ENCODE data around the gene CER1.

CER1 gene

DNA sequence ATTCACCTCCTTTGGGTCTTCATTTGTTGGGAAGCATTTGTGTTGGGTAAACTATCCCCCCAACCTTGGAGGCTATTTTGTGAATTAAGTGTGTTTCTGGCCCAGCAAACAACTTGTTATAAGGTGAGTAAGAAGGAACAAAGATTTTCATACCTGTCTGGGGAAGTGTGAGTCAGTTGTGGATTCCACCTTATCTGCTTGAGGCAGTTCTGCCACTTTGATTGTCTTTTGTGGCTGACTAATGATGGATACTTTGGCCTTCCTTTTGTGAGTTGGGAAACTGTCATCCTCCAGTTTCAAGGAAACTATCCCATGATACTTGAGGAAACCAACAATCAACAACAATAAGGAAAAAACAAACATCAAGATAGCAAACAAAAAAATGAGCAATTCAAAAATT, 24.6 kb upstream of the CER1 start:
- no peak overlapping the region for H3K4me3 ChIP-seq (ENCODE audit: low read length)
- H3K36me3 ChIP-seq (ENCODE audit: insufficient read depth, low read length): peaks cover 15% of the 10 kb centered on the region
- H3K4me1 ChIP-seq (ENCODE audit: insufficient read depth, low read length): no peaks in the 10 kb centered on the region
- H2AFZ ChIP-seq (ENCODE audit: low read depth, low read length): no peak overlapping the region
- no peaks in the 10 kb centered on the region for H3K9me3 ChIP-seq (ENCODE audit: low read length)
- no peaks in the 10 kb centered on the region for H3K27me3 ChIP-seq (ENCODE audit: insufficient read depth, low read length)

DNA sequence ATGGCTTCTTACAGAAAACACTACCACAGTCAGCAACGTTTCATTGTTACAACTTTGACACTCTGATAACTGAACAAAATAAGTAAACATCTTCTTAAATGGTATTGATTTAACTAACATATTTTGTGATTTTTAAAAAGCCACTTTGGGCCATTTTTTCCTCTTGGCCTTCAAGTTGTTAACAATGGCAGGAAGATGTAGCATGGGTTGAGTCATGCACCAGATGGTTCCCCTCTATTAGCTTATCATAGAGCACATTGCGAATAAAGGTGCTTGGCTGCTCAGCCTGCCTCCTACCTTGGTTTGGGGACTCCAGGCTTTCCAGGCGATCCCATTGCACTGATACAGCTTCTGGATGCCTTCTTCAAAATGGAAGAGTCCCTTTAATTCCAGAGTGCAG, 24.1 kb upstream of the CER1 start:
- no peak overlapping the region for H2AFZ ChIP-seq (ENCODE audit: low read depth, low read length)
- H3K36me3 ChIP-seq (ENCODE audit: insufficient read depth, low read length): peaks cover 15% of the 10 kb centered on the region
- no peaks in the 10 kb centered on the region for H3K4me1 ChIP-seq (ENCODE audit: insufficient read depth, low read length)
- no peaks in the 10 kb centered on the region for H3K9me3 ChIP-seq (ENCODE audit: low read length)
- no peaks in the 10 kb centered on the region for H3K27me3 ChIP-seq (ENCODE audit: insufficient read depth, low read length)
- H3K4me3 ChIP-seq (ENCODE audit: low read length): no peak overlapping the region

DNA sequence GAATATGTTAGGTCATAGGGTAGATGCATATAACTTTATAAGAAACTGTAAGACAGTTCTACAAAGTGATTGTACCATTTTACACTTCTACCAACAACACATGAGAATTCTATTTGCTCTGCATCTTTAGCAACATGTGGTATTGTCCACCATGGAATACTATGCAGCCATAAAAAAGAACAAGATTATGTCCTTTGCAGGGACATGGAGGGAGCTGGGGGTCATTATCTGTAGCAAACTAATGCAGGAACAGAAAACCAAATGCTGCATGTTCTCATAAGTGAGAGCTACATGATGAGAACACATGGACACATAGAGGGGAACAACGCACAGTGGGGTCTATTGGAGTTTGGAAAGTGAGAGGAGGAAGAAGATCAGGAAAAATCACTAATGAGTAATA, 22.2 kb upstream of the CER1 start:
- no peak overlapping the region for H3K4me3 ChIP-seq (ENCODE audit: low read length)
- no peak overlapping the region for H2AFZ ChIP-seq (ENCODE audit: low read depth, low read length)
- H3K4me1 ChIP-seq (ENCODE audit: insufficient read depth, low read length): no peaks in the 10 kb centered on the region
- H3K9me3 ChIP-seq (ENCODE audit: low read length): no peaks in the 10 kb centered on the region
- no peaks in the 10 kb centered on the region for H3K27me3 ChIP-seq (ENCODE audit: insufficient read depth, low read length)
- H3K36me3 ChIP-seq (ENCODE audit: insufficient read depth, low read length): peaks cover 15% of the 10 kb centered on the region

DNA sequence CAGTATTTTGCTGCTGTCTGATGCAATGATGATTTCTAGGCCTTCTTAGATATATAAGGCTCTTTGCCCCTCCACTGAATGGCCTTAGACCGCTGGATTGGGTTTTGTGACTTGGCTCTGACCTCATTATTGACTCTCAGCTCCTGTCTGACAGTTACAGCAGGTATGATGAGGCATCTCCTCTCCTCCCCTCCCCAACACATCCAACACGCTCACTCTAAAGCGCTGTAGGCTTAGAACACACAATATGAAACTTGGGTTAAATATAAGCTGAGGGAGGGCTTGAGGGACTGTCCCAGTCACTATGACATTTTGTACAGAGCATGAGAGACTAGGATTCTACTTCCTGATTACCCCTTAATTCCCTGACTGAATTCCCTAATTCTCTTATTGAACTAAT, 18.8 kb upstream of the CER1 start:
- H3K9me3 ChIP-seq (ENCODE audit: low read length): no peaks in the 10 kb centered on the region
- no peak overlapping the region for H3K4me3 ChIP-seq (ENCODE audit: low read length)
- H3K4me1 ChIP-seq (ENCODE audit: insufficient read depth, low read length): no peaks in the 10 kb centered on the region
- no peaks in the 10 kb centered on the region for H3K27me3 ChIP-seq (ENCODE audit: insufficient read depth, low read length)
- H3K36me3 ChIP-seq (ENCODE audit: insufficient read depth, low read length): peaks cover 5% of the 10 kb centered on the region
- H2AFZ ChIP-seq (ENCODE audit: low read depth, low read length): no peak overlapping the region

DNA sequence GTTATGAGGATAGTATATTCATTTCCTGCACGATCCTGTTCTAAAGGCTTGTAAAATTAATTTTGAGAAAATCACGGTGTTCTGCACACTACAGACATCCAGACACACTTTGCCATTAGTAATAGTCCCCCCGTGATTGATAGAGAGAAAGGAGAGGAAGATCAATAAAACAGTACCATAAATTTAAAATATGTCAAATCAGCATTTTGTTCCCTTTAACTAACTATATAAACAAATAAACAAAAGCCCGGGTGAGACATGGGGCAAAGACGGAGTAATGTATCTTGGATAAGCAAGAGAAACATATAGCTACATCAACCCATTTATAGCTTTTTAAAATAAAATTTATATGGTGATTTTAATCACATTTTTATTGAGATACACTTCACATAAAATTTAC, 10.6 kb upstream of the CER1 start:
- no peak overlapping the region for H2AFZ ChIP-seq (ENCODE audit: low read depth, low read length)

DNA sequence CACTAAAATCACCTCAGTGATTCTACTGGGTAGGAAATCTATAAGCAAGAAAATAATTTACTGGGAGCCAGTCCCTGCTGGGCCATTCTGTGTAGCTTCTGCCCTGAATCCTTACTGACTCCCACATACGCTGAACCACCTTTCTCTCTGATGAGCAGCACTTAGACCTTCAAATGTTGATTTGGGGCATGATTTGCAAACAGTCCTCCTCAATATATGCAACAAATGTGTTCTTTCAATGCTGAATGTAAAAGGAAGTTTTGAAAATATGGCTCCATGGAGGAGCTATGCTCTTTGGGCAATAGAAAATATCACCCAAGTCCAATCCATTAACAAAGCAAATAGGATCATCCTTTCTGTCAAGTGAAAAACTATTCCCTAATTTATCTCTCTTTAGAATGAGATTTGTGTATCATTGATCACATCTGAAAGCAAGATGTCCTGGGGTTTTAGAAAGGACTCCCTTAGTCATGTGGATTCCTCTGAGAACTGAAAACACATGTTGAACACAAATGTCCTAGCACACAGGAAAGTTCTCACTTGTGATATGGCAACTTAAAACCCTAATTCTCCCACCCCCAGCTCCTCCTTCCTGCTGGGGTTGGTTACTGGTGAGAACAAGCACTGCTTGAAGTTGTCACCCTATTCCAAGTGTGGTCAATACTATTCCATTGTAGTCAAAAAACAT, 8.9 kb upstream of the CER1 start:
- Histone ChIP-seq H2AFZ (ENCODE audit: low read depth, low read length) (no peak overlapping the region), H3K27me3 (ENCODE audit: insufficient read depth, low read length) (no peaks in the 10 kb centered on the region), H3K36me3 (ENCODE audit: insufficient read depth, low read length) (no peaks in the 10 kb centered on the region), H3K4me3 (ENCODE audit: low read length) (no peak overlapping the region), H3K4me1 (ENCODE audit: insufficient read depth, low read length) (no peaks in the 10 kb centered on the region), H3K9me3 (ENCODE audit: low read length) (no peaks in the 10 kb centered on the region)

More for the DNA sequence above, 10.6 kb upstream of the CER1 start:
- Histone ChIP-seq H3K4me1 (ENCODE audit: insufficient read depth, low read length) (no peaks in the 10 kb centered on the region), H3K27me3 (ENCODE audit: insufficient read depth, low read length) (no peaks in the 10 kb centered on the region), H3K4me3 (ENCODE audit: low read length) (no peak overlapping the region), H3K9me3 (ENCODE audit: low read length) (no peaks in the 10 kb centered on the region), H3K36me3 (ENCODE audit: insufficient read depth, low read length) (no peaks in the 10 kb centered on the region)

DNA sequence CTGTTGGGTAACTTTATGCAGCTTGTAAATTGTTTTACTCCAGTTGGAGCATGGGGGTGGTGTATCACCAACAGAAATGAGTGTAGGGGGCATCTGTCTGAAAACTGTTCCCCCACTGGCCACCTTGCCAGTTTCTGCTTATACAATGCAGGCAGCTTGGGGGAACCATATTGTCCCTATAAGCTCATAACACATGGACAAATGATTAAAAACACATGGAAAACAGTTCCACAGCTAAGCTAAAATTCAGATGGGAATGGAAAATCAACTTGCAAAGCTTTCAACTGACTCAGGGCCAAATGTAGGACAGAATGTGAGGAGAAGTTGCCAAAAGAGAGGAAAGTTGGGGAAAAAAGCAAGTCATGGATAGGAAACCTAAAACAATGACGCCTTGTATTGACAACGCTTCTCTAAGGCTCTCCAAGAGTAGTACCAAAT, 7.9 kb upstream of the CER1 start:
- H3K36me3 ChIP-seq (ENCODE audit: insufficient read depth, low read length): no peaks in the 10 kb centered on the region
- no peaks in the 10 kb centered on the region for H3K9me3 ChIP-seq (ENCODE audit: low read length)
- no peak overlapping the region for H3K4me3 ChIP-seq (ENCODE audit: low read length)

DNA sequence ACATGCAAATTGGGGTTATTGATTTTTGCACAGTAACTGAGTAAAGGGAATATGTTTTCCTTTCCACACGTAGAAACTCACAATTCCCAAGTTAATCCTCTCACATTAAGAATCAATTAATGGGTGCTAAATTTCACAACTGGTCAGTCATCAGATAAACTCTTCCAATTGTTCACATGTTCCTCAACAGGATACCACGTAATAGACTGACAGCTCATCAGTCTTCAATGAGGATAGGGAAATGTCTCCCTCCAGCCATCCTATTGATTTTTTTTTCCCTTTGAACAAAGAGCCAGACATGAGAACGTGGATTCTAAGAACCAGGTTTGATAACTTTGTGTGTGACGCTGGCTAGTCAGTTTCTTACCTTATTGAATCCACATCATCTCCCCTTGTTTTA, 768 bp upstream of the CER1 start:
- no peaks in the 10 kb centered on the region for H3K36me3 ChIP-seq (ENCODE audit: insufficient read depth, low read length)
- no peaks in the 10 kb centered on the region for H3K4me1 ChIP-seq (ENCODE audit: insufficient read depth, low read length)
- H3K27me3 ChIP-seq (ENCODE audit: insufficient read depth, low read length): no peaks in the 10 kb centered on the region
- no peak overlapping the region for H2AFZ ChIP-seq (ENCODE audit: low read depth, low read length)
- no peak overlapping the region for H3K4me3 ChIP-seq (ENCODE audit: low read length)
- no peaks in the 10 kb centered on the region for H3K9me3 ChIP-seq (ENCODE audit: low read length)

More for the DNA sequence above, 7.9 kb upstream of the CER1 start:
- Histone ChIP-seq H3K4me1 (ENCODE audit: insufficient read depth, low read length) (no peaks in the 10 kb centered on the region), H2AFZ (ENCODE audit: low read depth, low read length) (no peak overlapping the region), H3K27me3 (ENCODE audit: insufficient read depth, low read length) (no peaks in the 10 kb centered on the region)

DNA sequence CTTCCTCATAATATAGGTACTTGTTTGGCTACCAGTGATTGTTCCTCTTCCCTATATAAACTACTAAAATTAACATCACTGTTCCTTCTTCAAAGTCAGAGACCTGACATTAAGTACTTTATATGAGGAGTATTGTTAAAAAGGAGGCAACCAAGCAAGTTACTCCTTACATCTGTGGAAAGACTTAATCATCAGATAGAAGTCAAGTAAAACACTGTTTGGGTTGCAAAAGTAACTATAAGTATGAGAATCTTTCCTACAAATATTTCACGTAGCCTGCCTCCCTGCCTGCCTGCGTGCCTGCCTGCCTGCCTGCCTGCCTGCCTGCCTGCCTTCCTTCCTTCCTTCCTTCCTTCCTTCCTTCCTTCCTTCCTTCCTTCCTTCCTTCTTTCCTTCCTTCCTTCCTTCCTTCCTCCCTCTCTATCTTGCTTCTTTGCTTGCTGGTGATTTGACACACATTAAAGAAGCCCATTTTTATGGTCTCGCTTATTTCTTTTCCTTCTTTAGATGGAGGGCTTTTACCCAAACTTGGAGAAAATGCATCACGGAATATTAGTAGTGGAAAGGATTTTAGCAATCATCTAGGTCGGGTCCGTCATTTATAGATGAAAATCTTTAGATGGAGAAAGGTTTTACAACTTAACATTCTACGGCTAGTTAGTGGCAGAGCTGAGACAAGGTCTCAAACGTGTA, 3.2 kb downstream of the CER1 start:
- Histone ChIP-seq H3K4me3 (ENCODE audit: low read length) (no peak overlapping the region), H3K9me3 (ENCODE audit: low read length) (no peaks in the 10 kb centered on the region), H3K4me1 (ENCODE audit: insufficient read depth, low read length) (no peaks in the 10 kb centered on the region), H2AFZ (ENCODE audit: low read depth, low read length) (no peak overlapping the region), H3K27me3 (ENCODE audit: insufficient read depth, low read length) (no peaks in the 10 kb centered on the region), H3K36me3 (ENCODE audit: insufficient read depth, low read length) (no peaks in the 10 kb centered on the region)

DNA sequence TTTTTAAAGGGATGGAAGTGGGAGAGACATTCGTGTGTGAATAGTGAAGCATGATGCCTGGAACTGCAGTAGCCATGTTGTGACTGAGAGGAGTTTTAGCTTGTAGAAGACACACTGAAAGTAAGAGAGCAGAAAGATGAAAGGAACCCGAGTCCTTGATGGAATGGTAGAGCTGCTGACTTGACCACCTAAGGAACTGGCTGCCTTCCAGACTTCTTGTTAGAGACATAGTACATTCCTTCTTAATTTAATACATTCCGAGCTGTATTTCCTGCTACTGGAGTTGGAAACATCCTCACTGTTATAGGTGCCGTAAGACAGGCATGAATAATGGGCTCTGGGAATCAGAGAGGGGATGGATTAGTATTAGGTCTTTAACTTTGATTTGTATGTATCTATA, 7.4 kb downstream of the CER1 start:
- H3K36me3 ChIP-seq (ENCODE audit: insufficient read depth, low read length): no peaks in the 10 kb centered on the region
- no peak overlapping the region for H3K4me3 ChIP-seq (ENCODE audit: low read length)
- no peak overlapping the region for H2AFZ ChIP-seq (ENCODE audit: low read depth, low read length)
- H3K4me1 ChIP-seq (ENCODE audit: insufficient read depth, low read length): no peaks in the 10 kb centered on the region
- no peaks in the 10 kb centered on the region for H3K9me3 ChIP-seq (ENCODE audit: low read length)
- H3K27me3 ChIP-seq (ENCODE audit: insufficient read depth, low read length): no peaks in the 10 kb centered on the region

DNA sequence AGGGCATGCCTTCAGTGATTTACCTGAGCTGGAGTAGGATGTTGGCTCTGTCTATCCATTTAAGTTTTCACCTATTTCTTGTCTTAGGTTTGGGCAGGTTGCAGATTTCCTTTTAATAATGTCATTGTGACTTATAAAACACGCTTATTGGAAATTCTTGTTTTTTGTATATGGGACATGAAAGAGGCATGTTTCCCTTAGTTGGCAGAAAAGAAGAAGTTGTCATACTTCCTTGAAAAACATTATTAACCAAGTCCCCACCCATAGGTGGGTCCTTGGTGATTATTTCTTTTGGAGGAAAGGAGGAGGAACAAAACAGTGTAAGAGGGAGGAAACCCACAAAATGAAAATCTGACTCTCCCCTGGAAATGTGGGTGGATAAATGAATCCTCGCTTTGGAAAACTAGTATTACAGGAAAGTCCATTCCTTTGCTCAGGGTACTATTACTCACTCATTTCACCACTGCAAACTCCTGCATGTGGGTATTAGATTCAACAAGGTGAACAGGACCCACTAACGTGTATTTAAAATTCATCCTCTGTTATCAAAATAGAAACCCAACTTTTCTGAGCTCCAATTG, 9.3 kb downstream of the CER1 start:
- no peaks in the 10 kb centered on the region for H3K27me3 ChIP-seq (ENCODE audit: insufficient read depth, low read length)
- no peak overlapping the region for H3K4me3 ChIP-seq (ENCODE audit: low read length)
- no peaks in the 10 kb centered on the region for H3K4me1 ChIP-seq (ENCODE audit: insufficient read depth, low read length)
- H3K36me3 ChIP-seq (ENCODE audit: insufficient read depth, low read length): no peaks in the 10 kb centered on the region
- no peaks in the 10 kb centered on the region for H3K9me3 ChIP-seq (ENCODE audit: low read length)
- no peak overlapping the region for H2AFZ ChIP-seq (ENCODE audit: low read depth, low read length)

DNA sequence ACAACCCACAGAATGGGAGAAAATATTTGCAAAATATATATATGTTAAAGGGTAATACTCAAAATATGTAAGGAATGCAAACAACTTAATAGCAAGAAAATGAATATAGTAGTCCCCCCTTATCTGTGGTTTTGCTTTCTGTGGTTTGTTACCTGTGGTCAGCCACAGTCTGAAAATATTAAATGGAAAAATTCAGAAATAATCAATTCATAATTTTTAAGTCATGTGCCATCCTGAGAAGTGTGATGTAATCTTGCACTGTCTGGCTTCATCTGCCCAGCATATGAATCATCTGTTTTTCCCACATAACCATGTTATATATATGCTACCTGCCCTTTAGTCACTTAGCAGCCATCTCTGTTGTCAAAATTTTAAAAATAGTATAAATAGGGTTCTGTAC, 11.7 kb downstream of the CER1 start:
- Histone ChIP-seq H3K27me3 (ENCODE audit: insufficient read depth, low read length) (no peaks in the 10 kb centered on the region), H3K9me3 (ENCODE audit: low read length) (no peaks in the 10 kb centered on the region), H3K4me1 (ENCODE audit: insufficient read depth, low read length) (no peaks in the 10 kb centered on the region), H3K4me3 (ENCODE audit: low read length) (no peak overlapping the region), H3K36me3 (ENCODE audit: insufficient read depth, low read length) (no peaks in the 10 kb centered on the region), H2AFZ (ENCODE audit: low read depth, low read length) (no peak overlapping the region)

DNA sequence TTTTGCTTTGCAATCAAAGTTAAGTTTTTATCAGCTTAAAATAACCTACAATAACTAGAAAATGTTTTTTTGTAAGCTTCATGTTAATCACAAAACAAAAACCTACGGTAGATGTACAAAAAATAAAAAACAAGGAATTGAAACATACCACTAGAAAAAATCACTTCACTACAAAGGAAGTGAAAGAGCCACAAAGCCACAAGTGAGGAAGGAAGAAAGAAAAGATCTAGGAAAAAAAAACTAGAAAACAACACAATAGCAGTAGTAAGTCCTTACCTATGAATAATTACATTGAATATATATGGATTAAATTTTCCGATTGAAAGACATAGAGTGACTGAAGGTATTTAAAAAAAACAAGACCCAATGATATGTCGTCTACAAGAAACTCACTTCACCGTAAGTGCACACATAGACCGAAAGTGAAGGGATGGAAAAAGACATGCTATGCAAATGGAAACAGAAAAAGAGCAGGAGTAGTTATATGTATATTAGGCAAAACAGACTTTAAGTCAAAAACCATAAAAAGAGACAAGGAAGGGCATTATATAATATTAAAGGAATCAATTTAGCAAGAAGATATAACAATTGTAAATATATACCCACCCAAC, 15.9 kb downstream of the CER1 start:
- no peaks in the 10 kb centered on the region for H3K4me1 ChIP-seq (ENCODE audit: insufficient read depth, low read length)
- H3K27me3 ChIP-seq (ENCODE audit: insufficient read depth, low read length): no peaks in the 10 kb centered on the region
- no peak overlapping the region for H2AFZ ChIP-seq (ENCODE audit: low read depth, low read length)
- H3K9me3 ChIP-seq (ENCODE audit: low read length): peaks cover 4% of the 10 kb centered on the region
- H3K36me3 ChIP-seq (ENCODE audit: insufficient read depth, low read length): no peaks in the 10 kb centered on the region
- no peak overlapping the region for H3K4me3 ChIP-seq (ENCODE audit: low read length)
